ENCODE data around the gene FRRS1.

FRRS1 gene

GRCh38 chr1:99731384-99731783 is 35.1 kb downstream of the FRRS1 start:
- WGBS, 2 experiments (ENCODE audit: insufficient coverage in 2 of 2) = no CpG with 5 or more reads among the region's 1 CpG

DNA sequence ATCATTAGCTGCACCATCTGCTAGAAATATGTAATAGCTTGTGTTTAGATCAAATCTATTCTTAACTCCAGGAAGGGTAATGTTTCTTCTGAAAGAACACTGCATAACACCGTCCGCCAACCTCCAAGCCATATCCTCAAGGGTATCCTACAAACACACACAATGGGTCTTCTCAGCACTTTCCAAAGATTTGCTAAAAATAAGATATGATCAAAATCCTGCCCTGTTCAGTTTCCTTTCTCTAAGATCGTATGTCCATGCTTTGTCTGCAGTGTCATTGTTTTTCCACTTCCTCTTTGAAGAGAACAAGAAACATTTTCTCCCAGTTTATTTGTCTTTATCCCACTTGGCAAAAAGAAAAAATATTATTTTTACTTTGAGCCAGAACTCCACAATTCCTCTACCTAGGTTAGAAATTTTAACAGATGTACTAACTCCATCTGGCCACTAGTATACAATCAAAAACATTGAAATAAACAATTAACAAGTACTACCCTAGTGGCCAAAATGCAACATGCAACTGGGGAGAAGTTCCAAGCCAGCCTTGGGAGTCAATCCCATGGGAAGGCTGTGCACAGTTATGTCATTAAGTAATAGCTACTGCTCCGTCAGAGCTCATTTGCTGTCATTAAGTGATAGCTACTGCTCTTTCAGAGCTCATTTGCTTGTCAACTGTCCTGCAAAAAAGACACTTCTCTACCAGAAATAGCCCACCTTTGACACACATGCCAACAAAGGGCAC is 37.8 kb downstream of the FRRS1 start:
- H3K4me3 ChIP-seq (ENCODE audit: extremely low read depth, insufficient read depth, low read length, poor library complexity, severe bottlenecking) = no peak overlapping the region
- peaks cover 15% of the 10 kb centered on the region for H3K4me1 ChIP-seq (ENCODE audit: control insufficient read depth, insufficient read depth, low read length, poor library complexity, severe bottlenecking)
- no peaks in the 10 kb centered on the region for H3K36me3 ChIP-seq (ENCODE audit: control insufficient read depth, insufficient read depth, low read length)
- 91 to 92% methylated on average over 4 of the region's 4 CpGs for WGBS, 2 experiments (ENCODE audit: insufficient coverage in 2 of 2)
- H3K9me3 ChIP-seq (ENCODE audit: control insufficient read depth, low read length) = no peaks in the 10 kb centered on the region
- peak overlapping the region; percentile 54 for H3K27ac ChIP-seq (ENCODE audit: low read depth, low read length, severe bottlenecking)

More at GRCh38 chr1:99731384-99731783, 35.1 kb downstream of the FRRS1 start:
- H3K36me3 ChIP-seq (ENCODE audit: control insufficient read depth, insufficient read depth, low read length) = no peaks in the 10 kb centered on the region
- no peak overlapping the region for H3K4me3 ChIP-seq (ENCODE audit: extremely low read depth, insufficient read depth, low read length, poor library complexity, severe bottlenecking)
- H3K4me1 ChIP-seq (ENCODE audit: control insufficient read depth, insufficient read depth, low read length, poor library complexity, severe bottlenecking) = peaks cover 15% of the 10 kb centered on the region
- no peaks in the 10 kb centered on the region for H3K9me3 ChIP-seq (ENCODE audit: control insufficient read depth, low read length)
- H3K27ac ChIP-seq (ENCODE audit: low read depth, low read length, severe bottlenecking) = no peak overlapping the region

DNA sequence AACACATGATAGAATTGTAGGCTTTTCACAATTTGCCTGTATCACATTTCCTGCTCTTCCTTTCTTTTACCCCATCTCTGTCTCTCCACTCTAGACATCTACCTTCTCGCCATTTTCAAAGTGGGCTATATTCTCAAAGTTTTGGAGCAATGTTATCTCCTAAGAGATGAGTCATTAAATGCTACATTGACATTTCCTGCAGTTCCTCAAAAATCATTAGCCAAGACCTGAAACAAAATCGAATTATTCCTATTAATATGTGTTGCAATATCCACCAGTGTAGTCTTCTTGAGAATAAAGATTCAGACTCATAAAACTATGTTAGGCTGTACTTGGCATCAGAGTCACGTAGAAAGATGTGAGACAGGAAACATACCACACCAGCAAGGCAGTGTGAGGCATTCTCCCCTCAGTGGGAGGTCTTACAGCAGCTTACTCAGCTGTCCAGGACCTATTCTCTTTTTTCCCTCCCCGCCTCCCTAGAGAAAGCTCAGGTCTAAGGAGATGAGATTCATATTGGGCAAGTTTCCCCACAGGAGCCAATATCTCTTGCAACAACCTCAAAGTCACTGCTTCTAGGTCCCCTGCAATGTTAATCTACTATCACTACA is 38.8 kb downstream of the FRRS1 start:
- H3K4me3 ChIP-seq (ENCODE audit: extremely low read depth, insufficient read depth, low read length, poor library complexity, severe bottlenecking) = no peak overlapping the region
- H3K4me1 ChIP-seq (ENCODE audit: control insufficient read depth, insufficient read depth, low read length, poor library complexity, severe bottlenecking) = peaks cover 15% of the 10 kb centered on the region
- WGBS, 2 experiments (ENCODE audit: insufficient coverage in 2 of 2) = 13% methylated on average over 1 of the region's 4 CpGs; no CpG with 5 or more reads in 1 of the 2 experiments
- H3K27ac ChIP-seq (ENCODE audit: low read depth, low read length, severe bottlenecking) = peak overlapping the region; percentile 54
- H3K9me3 ChIP-seq (ENCODE audit: control insufficient read depth, low read length) = no peaks in the 10 kb centered on the region
- no peaks in the 10 kb centered on the region for H3K36me3 ChIP-seq (ENCODE audit: control insufficient read depth, insufficient read depth, low read length)

DNA sequence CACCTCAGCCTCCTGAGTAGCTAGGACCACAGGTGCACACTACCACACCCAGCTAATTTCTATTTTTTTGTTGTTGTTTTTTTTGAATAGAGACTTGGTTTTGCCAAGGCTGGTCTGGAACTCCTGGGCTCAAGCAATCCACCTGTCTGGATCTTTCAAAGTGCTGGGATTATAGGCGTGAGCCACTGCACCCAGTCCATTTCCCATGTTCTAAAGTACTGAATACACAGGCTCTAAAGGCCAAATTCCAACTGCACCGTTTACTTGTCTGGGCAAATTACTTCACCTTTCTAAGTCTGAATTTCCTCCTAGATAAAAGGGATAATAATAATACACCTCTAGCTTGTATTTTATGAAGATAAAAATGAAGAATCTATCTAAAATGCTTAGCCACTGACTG is 39.6 kb downstream of the FRRS1 start:
- 83 to 90% methylated on average over 1 of the region's 2 CpGs for WGBS, 2 experiments (ENCODE audit: insufficient coverage in 2 of 2)
- H3K9me3 ChIP-seq (ENCODE audit: control insufficient read depth, low read length) = no peaks in the 10 kb centered on the region
- H3K4me1 ChIP-seq (ENCODE audit: control insufficient read depth, insufficient read depth, low read length, poor library complexity, severe bottlenecking) = peaks cover 15% of the 10 kb centered on the region
- no peak overlapping the region for H3K4me3 ChIP-seq (ENCODE audit: extremely low read depth, insufficient read depth, low read length, poor library complexity, severe bottlenecking)
- no peaks in the 10 kb centered on the region for H3K36me3 ChIP-seq (ENCODE audit: control insufficient read depth, insufficient read depth, low read length)
- H3K27ac ChIP-seq (ENCODE audit: low read depth, low read length, severe bottlenecking) = no peak overlapping the region

- Histone ChIP-seq H3K27ac (ENCODE audit: low read depth, low read length, severe bottlenecking) (no peak overlapping the region), H3K4me3 (ENCODE audit: extremely low read depth, insufficient read depth, low read length, poor library complexity, severe bottlenecking) (no peak overlapping the region), H3K9me3 (ENCODE audit: control insufficient read depth, low read length) (no peaks in the 10 kb centered on the region), H3K36me3 (ENCODE audit: control insufficient read depth, insufficient read depth, low read length) (no peaks in the 10 kb centered on the region), H3K4me1 (ENCODE audit: control insufficient read depth, insufficient read depth, low read length, poor library complexity, severe bottlenecking) (peaks cover 15% of the 10 kb centered on the region)
- no CpG with 5 or more reads among the region's 1 CpG for WGBS, 2 experiments (ENCODE audit: insufficient coverage in 2 of 2)
These were observed 40.0 kb downstream of the FRRS1 start for GRCh38 chr1:99726407-99726806.

DNA sequence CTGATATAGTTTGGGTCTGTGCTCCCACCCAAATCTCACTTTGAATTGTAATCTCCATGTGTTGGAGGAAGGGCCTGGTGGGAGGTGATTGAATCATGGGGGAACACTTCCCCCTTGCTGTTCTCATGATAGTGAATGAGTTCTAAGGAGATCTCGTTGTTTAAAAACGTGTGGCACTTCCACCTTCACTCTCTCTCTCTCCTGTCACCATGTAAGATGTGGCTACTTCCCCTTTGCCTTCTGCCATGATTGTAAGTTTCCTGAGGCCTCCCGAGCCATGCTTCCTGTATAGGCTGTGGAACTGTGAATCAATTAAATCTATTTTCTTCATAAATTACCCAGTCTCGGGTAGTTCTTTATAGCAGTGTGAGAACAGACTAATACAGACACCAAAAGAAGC is 40.4 kb downstream of the FRRS1 start:
- H3K27ac ChIP-seq (ENCODE audit: low read depth, low read length, severe bottlenecking) = no peak overlapping the region
- 46 to 60% methylated on average over 1 to 2 of the region's 4 CpGs for WGBS, 2 experiments (ENCODE audit: insufficient coverage in 2 of 2)
- H3K4me3 ChIP-seq (ENCODE audit: extremely low read depth, insufficient read depth, low read length, poor library complexity, severe bottlenecking) = no peak overlapping the region
- no peaks in the 10 kb centered on the region for H3K9me3 ChIP-seq (ENCODE audit: control insufficient read depth, low read length)
- H3K36me3 ChIP-seq (ENCODE audit: control insufficient read depth, insufficient read depth, low read length) = no peaks in the 10 kb centered on the region
- peaks cover 15% of the 10 kb centered on the region for H3K4me1 ChIP-seq (ENCODE audit: control insufficient read depth, insufficient read depth, low read length, poor library complexity, severe bottlenecking)

DNA sequence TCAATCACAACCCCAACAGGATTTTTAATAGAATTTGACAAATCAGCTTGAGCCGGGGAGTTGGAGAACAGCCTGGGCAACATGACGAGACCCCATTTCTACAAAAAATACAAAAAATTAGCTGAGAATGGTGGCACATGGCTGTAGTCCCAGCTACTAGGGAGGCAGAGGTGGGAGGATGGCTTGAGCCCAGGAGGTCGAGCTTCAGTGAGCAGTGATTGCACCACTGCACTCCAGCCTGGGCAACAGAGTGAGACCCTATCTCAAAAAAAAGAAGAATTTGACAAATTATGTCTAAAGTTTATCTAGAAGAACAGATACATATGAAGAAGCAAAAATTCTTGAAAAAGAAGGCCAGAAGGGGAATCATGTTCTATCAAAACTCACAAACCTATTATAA is 43.2 kb downstream of the FRRS1 start:
- no peak overlapping the region for H3K4me3 ChIP-seq (ENCODE audit: extremely low read depth, insufficient read depth, low read length, poor library complexity, severe bottlenecking)
- WGBS, 2 experiments (ENCODE audit: insufficient coverage in 2 of 2) = 80% methylated on average over 1 of the region's 3 CpGs; no CpG with 5 or more reads in 1 of the 2 experiments
- no peaks in the 10 kb centered on the region for H3K36me3 ChIP-seq (ENCODE audit: control insufficient read depth, insufficient read depth, low read length)
- no peak overlapping the region for H3K27ac ChIP-seq (ENCODE audit: low read depth, low read length, severe bottlenecking)
- H3K9me3 ChIP-seq (ENCODE audit: control insufficient read depth, low read length) = no peaks in the 10 kb centered on the region
- peaks cover 9% of the 10 kb centered on the region for H3K4me1 ChIP-seq (ENCODE audit: control insufficient read depth, insufficient read depth, low read length, poor library complexity, severe bottlenecking)

- Histone ChIP-seq H3K9me3 (ENCODE audit: control insufficient read depth, low read length) (no peaks in the 10 kb centered on the region), H3K4me3 (ENCODE audit: extremely low read depth, insufficient read depth, low read length, poor library complexity, severe bottlenecking) (no peak overlapping the region), H3K36me3 (ENCODE audit: control insufficient read depth, insufficient read depth, low read length) (no peaks in the 10 kb centered on the region), H3K27ac (ENCODE audit: low read depth, low read length, severe bottlenecking) (no peak overlapping the region), H3K4me1 (ENCODE audit: control insufficient read depth, insufficient read depth, low read length, poor library complexity, severe bottlenecking) (no peaks in the 10 kb centered on the region)
- no CpG with 5 or more reads among the region's 1 CpG for WGBS, 2 experiments (ENCODE audit: insufficient coverage in 2 of 2)
These were observed 49.4 kb downstream of the FRRS1 start for GRCh38 chr1:99717005-99717404.

- Histone ChIP-seq H3K27ac (ENCODE audit: low read depth, low read length, severe bottlenecking) (no peak overlapping the region), H3K4me3 (ENCODE audit: extremely low read depth, insufficient read depth, low read length, poor library complexity, severe bottlenecking) (no peak overlapping the region), H3K9me3 (ENCODE audit: control insufficient read depth, low read length) (no peaks in the 10 kb centered on the region), H3K36me3 (ENCODE audit: control insufficient read depth, insufficient read depth, low read length) (no peaks in the 10 kb centered on the region), H3K4me1 (ENCODE audit: control insufficient read depth, insufficient read depth, low read length, poor library complexity, severe bottlenecking) (no peaks in the 10 kb centered on the region)
- WGBS, 2 experiments (ENCODE audit: insufficient coverage in 2 of 2) = no CpG with 5 or more reads among the region's 2 CpGs
These were observed 53.4 kb downstream of the FRRS1 start for GRCh38 chr1:99713006-99713405.

DNA sequence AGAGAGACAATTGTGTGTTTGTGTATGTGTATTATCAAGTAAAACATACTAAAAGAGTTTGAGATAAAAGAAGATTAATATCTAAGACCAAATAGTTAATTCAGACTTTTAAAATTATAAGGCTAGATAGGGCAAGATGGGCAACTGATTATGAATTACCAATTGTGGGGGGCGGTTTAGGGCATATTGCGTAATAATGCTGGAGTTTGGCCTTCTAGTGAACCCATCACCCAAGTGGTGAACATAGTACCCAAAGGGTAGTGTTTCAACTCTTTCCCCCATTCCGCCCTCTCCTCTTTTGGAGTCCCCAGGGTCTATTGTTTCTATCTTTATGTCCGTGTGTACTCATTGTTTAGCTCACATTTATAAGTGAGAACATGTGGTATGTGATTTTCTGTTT is 55.4 kb downstream of the FRRS1 start:
- 100% methylated on average over 1 to 2 of the region's 4 CpGs for WGBS, 2 experiments (ENCODE audit: insufficient coverage in 2 of 2)

DNA sequence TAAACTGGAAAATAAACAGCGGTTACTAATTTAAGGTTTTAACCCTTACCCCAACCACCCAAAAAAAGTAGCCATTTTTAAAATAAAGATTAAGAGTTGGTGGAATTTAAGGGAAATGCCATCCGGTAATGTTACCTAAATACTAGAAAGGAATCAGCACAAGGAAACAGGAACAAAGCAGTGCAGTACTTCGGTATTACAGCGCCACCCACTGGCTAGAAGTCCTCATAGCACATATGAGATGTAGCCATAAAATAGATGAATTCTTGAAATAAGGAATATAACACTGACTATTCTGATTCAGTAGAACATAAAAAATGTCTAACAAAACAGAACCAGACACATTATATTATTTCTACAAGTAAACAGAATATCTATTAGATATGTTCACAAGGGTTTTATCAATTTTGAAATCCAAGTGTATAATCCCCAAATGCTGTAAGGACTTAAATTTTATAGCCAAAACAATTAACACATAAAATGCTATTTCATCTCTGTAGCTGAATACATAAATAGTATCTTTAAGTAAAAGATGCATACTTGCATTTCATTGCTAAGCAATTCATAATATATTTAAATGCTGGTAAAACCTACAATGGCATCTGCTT is 58.8 kb downstream of the FRRS1 start:
- WGBS, 2 experiments (ENCODE audit: insufficient coverage in 2 of 2) = 80% methylated on average over 1 of the region's 4 CpGs; no CpG with 5 or more reads in 1 of the 2 experiments
- no peak overlapping the region for H3K4me3 ChIP-seq (ENCODE audit: extremely low read depth, insufficient read depth, low read length, poor library complexity, severe bottlenecking)
- H3K4me1 ChIP-seq (ENCODE audit: control insufficient read depth, insufficient read depth, low read length, poor library complexity, severe bottlenecking) = peaks cover 4% of the 10 kb centered on the region
- H3K27ac ChIP-seq (ENCODE audit: low read depth, low read length, severe bottlenecking) = no peak overlapping the region
- H3K9me3 ChIP-seq (ENCODE audit: control insufficient read depth, low read length) = no peaks in the 10 kb centered on the region
- no peaks in the 10 kb centered on the region for H3K36me3 ChIP-seq (ENCODE audit: control insufficient read depth, insufficient read depth, low read length)

More for the DNA sequence above, 55.4 kb downstream of the FRRS1 start:
- Histone ChIP-seq H3K27ac (ENCODE audit: low read depth, low read length, severe bottlenecking) (no peak overlapping the region), H3K4me3 (ENCODE audit: extremely low read depth, insufficient read depth, low read length, poor library complexity, severe bottlenecking) (no peak overlapping the region), H3K9me3 (ENCODE audit: control insufficient read depth, low read length) (no peaks in the 10 kb centered on the region), H3K4me1 (ENCODE audit: control insufficient read depth, insufficient read depth, low read length, poor library complexity, severe bottlenecking) (no peaks in the 10 kb centered on the region), H3K36me3 (ENCODE audit: control insufficient read depth, insufficient read depth, low read length) (no peaks in the 10 kb centered on the region)

Measured in mesodermal cell (in vitro differentiated cells).